PC-3 (cell line): Measurements from ENCODE around the gene SCD5. TPM values are rescaled to one million over a fixed set of nuclear protein-coding genes. Genes with fewer than 3 reads are reported as not detected.

Experiments used
- ATAC-seq: fragments of 200-7000 bp; cut with Tn5 transposase; 2 replicates; pipeline ENCODE4 v1.9.1; 2020; ENCODE audit warnings: mild to moderate bottlenecking, moderate library complexity
- BruUV-seq: library from RNA; stranded (reverse); fragments of 400-500 nt; replicated peaks from 2 replicates; lab custom pipeline; 2021; lab: Mats Ljungman, UMichigan
- CTCF ChIA-PET: fragments of 300-600 bp; sonication (Branson Sonifier 250); formaldehyde crosslinking; loops from one replicate; lab custom pipeline; 2022; ENCODE audit warnings: antibody characterized with exemption; lab: Charles Lee
- POLR2A ChIA-PET: fragments of 300-600 bp; sonication (Branson Sonifier 250); formaldehyde crosslinking; loops from one replicate; lab custom pipeline; 2022; ENCODE audit warnings: antibody characterized with exemption; ENCODE audit not compliant: unreplicated experiment; lab: Charles Lee
- DNase-seq: peaks from one replicate; pipeline ENCODE4 v3.0.0-alpha.2; 2015
- H2AFZ ChIP-seq: fragments of 300-600 bp; sonication (generic); 2 replicates; pipeline ENCODE4 v1.6.0; 2016; ENCODE audit warnings: antibody characterized with exemption, low read length
- H3F3A ChIP-seq: fragments of 300-600 bp; sonication (generic); one replicate; pipeline ENCODE4 v1.6.0; 2017; ENCODE audit warnings: antibody characterized with exemption, low read length, control low read depth, mild to moderate bottlenecking; ENCODE audit not compliant: unreplicated experiment
- H3K27ac ChIP-seq: fragments of 300-600 bp; sonication (generic); 2 replicates; pipeline ENCODE4 v1.5.1; 2016; ENCODE audit warnings: mild to moderate bottlenecking, low read length
- H3K27me3 ChIP-seq: fragments of 300-600 bp; sonication (generic); 2 replicates; pipeline ENCODE4 v1.6.1; 2016; ENCODE audit warnings: low read length, mixed read lengths
- H3K36me3 ChIP-seq: fragments of 300-600 bp; sonication (generic); 2 replicates; pipeline ENCODE4 v1.6.1; 2016; ENCODE audit warnings: low read depth, mixed run types, low read length, mixed read lengths
- H3K4me1 ChIP-seq: fragments of 300-600 bp; sonication (generic); 2 replicates; pipeline ENCODE4 v1.5.1; 2016; ENCODE audit warnings: low read length; ENCODE audit not compliant: insufficient read depth
- H3K4me2 ChIP-seq: fragments of 300-600 bp; sonication (generic); 2 replicates; pipeline ENCODE4 v1.6.0; 2016; ENCODE audit warnings: low read length
- H3K4me3 ChIP-seq: fragments of 300-600 bp; sonication (generic); 2 replicates; pipeline ENCODE4 v1.5.1; 2016; ENCODE audit warnings: mild to moderate bottlenecking, low read length, mixed read lengths
- H3K79me2 ChIP-seq: fragments of 300-600 bp; sonication (generic); 2 replicates; pipeline ENCODE4 v1.6.1; 2017; ENCODE audit warnings: low read length, mixed read lengths
- H3K9ac ChIP-seq: fragments of 300-600 bp; sonication (generic); 2 replicates; pipeline ENCODE4 v1.6.0; 2016; ENCODE audit warnings: mild to moderate bottlenecking, low read length
- H3K9me2 ChIP-seq: fragments of 300-600 bp; sonication (generic); replicated peaks from 2 replicates; pipeline ENCODE4 v1.6.1; 2016; ENCODE audit warnings: mixed run types, low read length, mixed read lengths
- H3K9me3 ChIP-seq: fragments of 300-600 bp; sonication (generic); 2 replicates; pipeline ENCODE4 v1.6.1; 2016; ENCODE audit warnings: low read length, mixed read lengths
- H4K20me1 ChIP-seq: fragments of 300-600 bp; sonication (generic); 2 replicates; pipeline ENCODE4 v1.6.1; 2016; ENCODE audit warnings: low read length, mixed read lengths
- CTCF ChIP-seq: fragments of 300-600 bp; sonication (generic); conservative IDR thresholded peaks from 2 replicates; pipeline ENCODE4 v1.5.1; 2017; ENCODE audit warnings: antibody characterized with exemption, low read depth, mild to moderate bottlenecking, low read length
- EZH2 ChIP-seq: fragments of 300-600 bp; sonication (generic); IDR thresholded peaks from one replicate; pipeline ENCODE4 v1.6.1; 2017; ENCODE audit warnings: antibody characterized with exemption, mild to moderate bottlenecking, low read length; ENCODE audit not compliant: unreplicated experiment
- EZH2phosphoT487 ChIP-seq: fragments of 300-600 bp; sonication (generic); IDR thresholded peaks from 2 replicates; pipeline ENCODE4 v1.6.1; 2018; ENCODE audit warnings: mild to moderate bottlenecking, antibody characterized with exemption, low read length, borderline replicate concordance
- intact Hi-C: fragments of 100-400 bp; cut with micrococcal nuclease; formaldehyde crosslinking; loops from 2 replicates; pipeline ENCODE4 v1.9.0; 2023
- total RNA-seq: library from RNA; depleted of rRNA; stranded (reverse); fragments of >200 nt; gene quantifications from 2 replicates; pipeline ENCODE4 v1.2.3, GENCODE V29; 2014

The SCD5 gene
- total RNA-seq, 1 experiment from 2014 or later = 3.8 TPM

GRCh38 chr4:82594456-82594855 is 204.1 kb downstream of the SCD5 start:
- intact Hi-C loops = no loop called here
- BruUV-seq = no TSS peak
- H3K4me1 ChIP-seq = no peaks in the 10 kb centered on the region
- no peaks in the 10 kb centered on the region for H4K20me1 ChIP-seq
- H2AFZ ChIP-seq = no peak overlapping the region
- no peak overlapping the region for H3K27ac ChIP-seq
- DNase-seq (no peak), ATAC-seq (no peak)
- H3F3A ChIP-seq = no peaks in the 10 kb centered on the region
- POLR2A ChIA-PET = no interaction called here
- no peak overlapping the region for H3K9ac ChIP-seq
- H3K79me2 ChIP-seq = no peaks in the 10 kb centered on the region
- peaks cover 46% of the 10 kb centered on the region for H3K27me3 ChIP-seq
- H3K9me3 ChIP-seq = no peaks in the 10 kb centered on the region
- no peaks in the 10 kb centered on the region for H3K9me2 ChIP-seq
- H3K4me2 ChIP-seq = no peak overlapping the region
- CTCF ChIA-PET = no interaction called here
- TF ChIP-seq CTCF (no peak), EZH2 (no peak), EZH2phosphoT487 (no peak)
- H3K36me3 ChIP-seq = no peaks in the 10 kb centered on the region
- H3K4me3 ChIP-seq = no peak overlapping the region

GRCh38 chr4:82593411-82593810 is 205.2 kb downstream of the SCD5 start:
- no peak for ATAC-seq

More at GRCh38 chr4:82593411-82593810, 205.2 kb downstream of the SCD5 start:
- Histone ChIP-seq H4K20me1 (no peaks in the 10 kb centered on the region), H3K9ac (no peak overlapping the region), H3K36me3 (no peaks in the 10 kb centered on the region), H3K4me2 (no peak overlapping the region), H3K9me3 (no peaks in the 10 kb centered on the region), H3K9me2 (no peaks in the 10 kb centered on the region), H2AFZ (no peak overlapping the region), H3K27me3 (peaks cover 46% of the 10 kb centered on the region), H3K79me2 (no peaks in the 10 kb centered on the region), H3K4me1 (no peaks in the 10 kb centered on the region), H3F3A (no peaks in the 10 kb centered on the region), H3K27ac (no peak overlapping the region), H3K4me3 (no peak overlapping the region)
- intact Hi-C loops = no loop called here
- CTCF ChIA-PET = no interaction called here
- no TSS peak for BruUV-seq
- no peak for TF ChIP-seq EZH2phosphoT487
- no peak for TF ChIP-seq CTCF
- TF ChIP-seq EZH2 = no peak
- POLR2A ChIA-PET = no interaction called here
- DNase-seq = no peak
